H4 (cell line): Measurements from ENCODE around the gene SEPTIN10. TPM values are rescaled to one million over a fixed set of nuclear protein-coding genes. Genes with fewer than 3 reads are reported as not detected.

Experiments
- DNase-seq: peaks from one replicate; pipeline ENCODE4 v3.0.0-alpha.2; 2015; ENCODE audit warnings: low spot score
- total RNA-seq: library from RNA; depleted of rRNA; stranded (reverse); fragments of >200 nt; shearing (Covaris generic); gene quantifications from 2 replicates; pipeline ENCODE4 v1.2.3, GENCODE V29; 2014; rRNA removed

The SEPTIN10 gene
- total RNA-seq, 1 experiment from 2014 or later = 44.4 TPM

DNA sequence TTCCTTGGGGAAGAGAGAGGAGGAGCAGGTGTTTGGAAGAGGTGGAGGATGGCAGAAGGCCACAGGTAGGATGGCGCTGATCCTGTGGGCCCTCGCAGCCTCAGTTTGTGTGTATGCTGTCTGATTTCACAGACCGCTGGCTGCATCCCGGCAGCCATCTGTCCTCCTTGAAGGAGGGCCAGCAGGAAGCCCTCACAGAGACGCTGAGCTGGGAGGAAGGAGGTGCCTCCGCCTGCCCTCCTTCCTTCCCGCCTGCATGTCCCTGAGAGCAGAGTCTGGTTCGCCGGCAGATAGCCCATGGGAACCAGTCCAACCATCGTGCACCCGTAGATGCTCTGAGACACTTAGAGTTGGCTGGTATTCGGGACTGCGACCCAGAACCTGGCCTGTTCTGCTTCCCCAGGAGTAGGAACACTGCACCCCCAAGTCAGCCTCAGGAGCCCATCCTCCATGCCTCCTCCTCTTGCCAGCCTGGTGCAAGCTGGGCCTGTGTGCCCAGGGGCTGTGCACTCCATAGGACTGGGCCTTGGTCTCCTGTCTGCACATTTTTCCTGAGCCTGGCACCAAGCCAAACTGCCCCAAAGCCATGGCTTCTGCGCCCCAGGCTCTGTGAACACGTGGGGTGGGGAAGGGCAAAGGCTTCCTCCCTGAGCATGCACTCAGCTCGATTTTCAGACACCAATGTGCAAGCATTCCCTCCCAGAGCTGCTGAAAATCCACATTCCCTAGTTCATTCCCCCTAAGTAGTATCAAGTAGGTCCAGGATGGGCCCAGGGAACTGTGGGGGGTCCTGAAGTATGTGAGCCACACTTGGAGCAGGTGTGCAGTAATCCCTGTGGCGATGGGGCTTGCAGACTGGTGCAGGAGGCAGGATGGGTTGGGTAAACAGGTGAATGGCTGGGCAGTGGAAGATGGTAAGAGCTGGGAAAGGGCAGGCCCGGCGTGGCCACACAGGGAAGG, 115.6 kb downstream of the SEPTIN10 start:
- no peak for DNase-seq

DNA sequence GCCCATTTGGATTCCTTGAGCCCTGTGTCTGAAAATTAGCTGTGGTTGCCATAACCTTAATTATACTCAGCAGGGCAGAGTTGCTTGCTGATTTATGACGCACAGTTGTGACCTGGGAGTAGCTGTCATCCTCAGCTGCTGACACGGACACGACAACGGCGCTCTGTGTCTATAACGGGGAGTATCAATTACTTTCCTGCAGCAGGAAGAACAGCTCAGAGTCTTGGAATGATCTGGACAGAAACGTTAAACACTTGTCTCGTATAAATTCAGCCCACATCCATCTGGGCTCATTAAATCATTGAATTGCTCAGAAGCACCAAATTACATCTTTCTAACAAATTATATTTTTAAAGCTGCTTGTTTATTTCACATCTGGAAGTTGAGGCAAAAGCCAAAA, 116.3 kb downstream of the SEPTIN10 start:
- DNase-seq = no peak

DNA sequence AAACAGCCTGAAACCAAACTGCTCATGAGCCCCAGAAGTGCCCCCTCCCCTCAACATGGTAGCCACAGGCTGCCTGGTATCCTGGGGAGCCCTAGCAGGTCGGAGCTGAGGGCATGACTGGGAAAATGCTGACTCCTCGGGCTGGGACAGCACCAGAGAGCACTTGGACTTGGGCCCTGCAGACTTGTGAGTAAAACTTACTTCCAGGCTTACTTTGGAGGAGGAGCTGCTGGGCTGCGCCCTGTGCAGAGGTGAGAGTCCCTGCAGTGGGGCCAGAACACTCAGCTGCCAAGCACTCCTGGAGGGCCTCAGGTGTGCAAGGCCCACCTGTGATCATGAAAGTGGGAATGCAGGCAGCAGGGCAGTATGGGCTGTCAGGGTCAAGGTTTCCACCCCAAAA, 119.4 kb downstream of the SEPTIN10 start:
- no peak for DNase-seq

GRCh38 chr2:109493176-109493935, 120.4 kb downstream of the SEPTIN10 start:
- DNase-seq = no peak

Other genes with a start within 250 kb of the SEPTIN10 start
- gene SOWAHC, start 398 bp upstream of the SEPTIN10 start, total RNA-seq = 2.7 and 4.0 TPM in 2 replicates
- gene RGPD5, start 180.3 kb upstream of the SEPTIN10 start, total RNA-seq = 0.97 and 3.7 TPM in 2 replicates